ENCODE measurements around the gene ITGA1.

Gene ITGA1

DNA sequence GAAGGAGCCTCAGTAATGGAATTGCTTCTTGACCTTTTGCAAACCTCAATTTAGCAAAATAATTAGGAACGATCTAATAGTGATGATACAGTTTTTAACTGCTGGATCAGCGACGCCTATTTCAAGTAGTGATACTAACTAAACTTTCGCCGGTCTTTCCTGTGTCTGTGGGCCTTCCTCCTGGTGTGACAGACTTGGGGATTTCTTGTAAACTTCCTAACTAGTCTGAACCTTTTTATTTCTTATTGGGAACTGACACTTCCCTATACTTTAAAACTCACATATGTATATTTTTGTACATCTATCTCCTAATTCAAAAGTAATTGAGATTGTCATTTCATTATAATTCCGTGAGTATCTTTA is 15.2 kb downstream of the ITGA1 start:
- Histone ChIP-seq H4K20me1 (ENCODE audit: insufficient read depth, low read length) (peaks cover 28% of the 10 kb centered on the region), H3K9me3 (ENCODE audit: insufficient read depth, low read length) (no peaks in the 10 kb centered on the region), H3K4me2 (ENCODE audit: low read length) (no peak overlapping the region), H3K4me3 (ENCODE audit: low read length) (no peak overlapping the region), H3K79me2 (ENCODE audit: low read length) (peaks cover 77% of the 10 kb centered on the region), H3K4me1 (ENCODE audit: low read length) (peaks cover 26% of the 10 kb centered on the region), H3K36me3 (replicated peaks; ENCODE audit: low read depth, low read length) (peaks cover 25% of the 10 kb centered on the region), H3K27ac (ENCODE audit: low read length) (no peak overlapping the region), H2AFZ (ENCODE audit: low read depth, low read length) (no peak overlapping the region), H3K9ac (ENCODE audit: low read length) (no peak overlapping the region), H3K27me3 (ENCODE audit: low read depth, low read length) (no peaks in the 10 kb centered on the region)
- TF ChIP-seq, protein P1, sequence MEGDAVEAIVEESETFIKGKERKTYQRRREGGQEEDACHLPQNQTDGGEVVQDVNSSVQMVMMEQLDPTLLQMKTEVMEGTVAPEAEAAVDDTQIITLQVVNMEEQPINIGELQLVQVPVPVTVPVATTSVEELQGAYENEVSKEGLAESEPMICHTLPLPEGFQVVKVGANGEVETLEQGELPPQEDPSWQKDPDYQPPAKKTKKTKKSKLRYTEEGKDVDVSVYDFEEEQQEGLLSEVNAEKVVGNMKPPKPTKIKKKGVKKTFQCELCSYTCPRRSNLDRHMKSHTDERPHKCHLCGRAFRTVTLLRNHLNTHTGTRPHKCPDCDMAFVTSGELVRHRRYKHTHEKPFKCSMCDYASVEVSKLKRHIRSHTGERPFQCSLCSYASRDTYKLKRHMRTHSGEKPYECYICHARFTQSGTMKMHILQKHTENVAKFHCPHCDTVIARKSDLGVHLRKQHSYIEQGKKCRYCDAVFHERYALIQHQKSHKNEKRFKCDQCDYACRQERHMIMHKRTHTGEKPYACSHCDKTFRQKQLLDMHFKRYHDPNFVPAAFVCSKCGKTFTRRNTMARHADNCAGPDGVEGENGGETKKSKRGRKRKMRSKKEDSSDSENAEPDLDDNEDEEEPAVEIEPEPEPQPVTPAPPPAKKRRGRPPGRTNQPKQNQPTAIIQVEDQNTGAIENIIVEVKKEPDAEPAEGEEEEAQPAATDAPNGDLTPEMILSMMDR (IDR thresholded peaks at IDR 0.05; ENCODE audit: low read depth, low read length), result no peak
- no peak for TF ChIP-seq EZH2phosphoT487 (IDR thresholded peaks at IDR 0.05; ENCODE audit: low read depth)

DNA sequence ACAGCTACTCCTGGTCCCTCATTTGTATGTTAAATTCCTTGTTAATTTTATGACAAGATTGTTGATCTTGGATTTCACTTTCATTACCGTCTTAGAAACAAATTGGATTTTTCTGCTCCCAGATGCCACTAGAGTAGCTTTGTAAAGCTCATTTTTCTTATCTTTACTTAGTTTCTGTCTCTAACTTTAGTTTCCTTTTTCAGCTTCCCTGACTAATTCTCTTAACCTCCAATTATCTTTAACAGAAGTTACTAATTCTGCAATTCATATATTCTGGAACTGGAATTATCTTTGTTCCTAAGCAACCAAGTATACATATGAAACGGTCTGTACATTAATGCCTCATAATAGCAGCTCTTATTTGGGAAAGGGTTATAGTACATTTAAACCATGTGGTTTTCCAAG is 16.7 kb downstream of the ITGA1 start:
- Histone ChIP-seq H3K27me3 (ENCODE audit: low read depth, low read length) (no peaks in the 10 kb centered on the region), H3K36me3 (replicated peaks; ENCODE audit: low read depth, low read length) (peaks cover 25% of the 10 kb centered on the region), H3K9ac (ENCODE audit: low read length) (no peak overlapping the region), H3K4me3 (ENCODE audit: low read length) (no peak overlapping the region), H3K27ac (ENCODE audit: low read length) (no peak overlapping the region), H4K20me1 (ENCODE audit: insufficient read depth, low read length) (peaks cover 28% of the 10 kb centered on the region), H3K79me2 (ENCODE audit: low read length) (peaks cover 62% of the 10 kb centered on the region), H3K9me3 (ENCODE audit: insufficient read depth, low read length) (no peaks in the 10 kb centered on the region), H3K4me1 (ENCODE audit: low read length) (peaks cover 17% of the 10 kb centered on the region), H2AFZ (ENCODE audit: low read depth, low read length) (no peak overlapping the region), H3K4me2 (ENCODE audit: low read length) (no peak overlapping the region)
- TF ChIP-seq EZH2phosphoT487 (IDR thresholded peaks at IDR 0.05; ENCODE audit: low read depth), result no peak
- TF ChIP-seq, protein P1 (IDR thresholded peaks at IDR 0.05; ENCODE audit: low read depth, low read length), result no peak

DNA sequence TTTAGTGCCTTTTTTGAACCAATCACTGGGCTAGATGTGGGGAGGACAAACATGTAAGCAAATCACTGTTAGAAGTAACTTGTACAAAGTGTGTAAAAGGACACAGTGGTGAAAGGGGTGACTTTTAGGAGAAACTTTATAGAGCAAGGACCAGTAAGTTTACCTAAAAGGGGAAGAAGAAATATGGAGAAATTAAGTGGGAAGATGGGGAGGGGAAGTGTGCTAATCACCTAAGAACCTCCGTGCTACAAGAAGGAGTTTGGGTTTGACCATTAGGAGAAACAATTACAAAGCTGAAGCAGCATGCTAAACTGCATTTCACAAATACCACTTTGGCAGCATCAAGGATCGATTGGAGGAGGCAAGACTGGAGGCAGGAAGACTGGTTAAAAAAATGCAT is 17.3 kb downstream of the ITGA1 start:
- H3K27me3 ChIP-seq (ENCODE audit: low read depth, low read length), result no peaks in the 10 kb centered on the region
- no peak overlapping the region for H3K27ac ChIP-seq (ENCODE audit: low read length)
- no peak overlapping the region for H2AFZ ChIP-seq (ENCODE audit: low read depth, low read length)
- no peaks in the 10 kb centered on the region for H3K9me3 ChIP-seq (ENCODE audit: insufficient read depth, low read length)
- no peak overlapping the region for H3K4me2 ChIP-seq (ENCODE audit: low read length)
- no peak overlapping the region for H3K4me3 ChIP-seq (ENCODE audit: low read length)
- TF ChIP-seq, protein P1 (IDR thresholded peaks at IDR 0.05; ENCODE audit: low read depth, low read length), result no peak
- no peak for TF ChIP-seq EZH2phosphoT487 (IDR thresholded peaks at IDR 0.05; ENCODE audit: low read depth)
- peaks cover 25% of the 10 kb centered on the region for H3K36me3 ChIP-seq (replicated peaks; ENCODE audit: low read depth, low read length)
- H3K79me2 ChIP-seq (ENCODE audit: low read length), result peaks cover 59% of the 10 kb centered on the region
- H3K4me1 ChIP-seq (ENCODE audit: low read length), result peaks cover 19% of the 10 kb centered on the region
- no peak overlapping the region for H3K9ac ChIP-seq (ENCODE audit: low read length)
- H4K20me1 ChIP-seq (ENCODE audit: insufficient read depth, low read length), result peaks cover 28% of the 10 kb centered on the region

DNA sequence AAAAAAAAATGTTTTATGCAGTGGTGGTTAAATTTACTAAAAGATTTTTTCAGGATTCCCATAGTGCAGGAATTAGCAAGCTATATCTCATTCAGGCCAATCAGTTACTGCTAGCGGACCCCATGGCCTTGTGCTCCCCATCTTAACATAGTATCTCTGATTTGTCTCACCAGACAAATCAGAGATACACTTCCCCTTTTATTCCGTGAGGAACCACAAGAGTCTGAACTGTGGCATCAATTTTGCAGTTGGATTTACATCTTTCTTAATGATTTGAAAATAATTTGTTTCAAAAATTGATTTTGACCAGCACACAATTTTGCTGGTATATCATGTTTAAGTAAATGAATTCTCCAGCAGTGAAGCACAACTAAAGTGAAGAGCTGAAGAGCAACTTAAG is 17.9 kb downstream of the ITGA1 start:
- H3K36me3 ChIP-seq (replicated peaks; ENCODE audit: low read depth, low read length), result peaks cover 25% of the 10 kb centered on the region
- H3K9ac ChIP-seq (ENCODE audit: low read length), result no peak overlapping the region
- TF ChIP-seq, protein P1 (IDR thresholded peaks at IDR 0.05; ENCODE audit: low read depth, low read length), result no peak
- no peak for TF ChIP-seq EZH2phosphoT487 (IDR thresholded peaks at IDR 0.05; ENCODE audit: low read depth)
- H3K4me3 ChIP-seq (ENCODE audit: low read length), result no peak overlapping the region
- H3K27ac ChIP-seq (ENCODE audit: low read length), result no peak overlapping the region
- peaks cover 52% of the 10 kb centered on the region for H3K79me2 ChIP-seq (ENCODE audit: low read length)
- no peak overlapping the region for H3K4me2 ChIP-seq (ENCODE audit: low read length)
- H4K20me1 ChIP-seq (ENCODE audit: insufficient read depth, low read length), result peaks cover 28% of the 10 kb centered on the region
- no peak overlapping the region for H2AFZ ChIP-seq (ENCODE audit: low read depth, low read length)
- H3K9me3 ChIP-seq (ENCODE audit: insufficient read depth, low read length), result no peaks in the 10 kb centered on the region
- H3K27me3 ChIP-seq (ENCODE audit: low read depth, low read length), result no peaks in the 10 kb centered on the region
- peaks cover 19% of the 10 kb centered on the region for H3K4me1 ChIP-seq (ENCODE audit: low read length)
